ENCODE data around the gene HS1BP3.

HS1BP3 gene

DNA sequence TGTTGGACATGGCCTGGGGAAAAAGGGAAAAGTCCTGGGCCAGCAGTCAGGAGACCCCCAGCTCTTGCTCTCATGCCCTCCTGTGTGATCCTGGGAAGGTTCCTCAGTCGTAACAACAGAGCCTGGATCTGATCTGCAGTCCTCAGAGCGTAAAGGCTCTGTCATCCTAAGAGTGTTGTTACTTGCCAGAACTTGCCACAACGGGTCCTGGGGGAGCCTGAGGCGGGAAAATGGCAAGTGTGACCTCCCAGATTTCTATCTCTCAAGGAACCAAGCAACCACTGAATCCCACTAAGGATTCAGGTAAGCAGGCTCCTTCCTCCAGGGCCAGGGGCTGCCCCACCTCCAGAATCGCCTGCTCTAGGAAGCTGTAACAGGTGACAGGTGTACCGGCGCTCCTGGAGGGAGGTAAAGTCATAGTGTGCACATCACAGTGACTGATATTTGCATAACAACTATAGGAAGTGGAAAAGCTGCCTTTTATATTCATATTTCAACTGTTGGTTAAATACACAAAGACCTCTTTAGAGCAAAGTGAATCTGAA lies 18.4 kb downstream of the HS1BP3 start:
- Histone ChIP-seq H3K4me2 (ENCODE audit: insufficient read depth, low read length) (no peak overlapping the region), H3K9ac (ENCODE audit: low read depth, low read length) (no peak overlapping the region), H3K4me1 (ENCODE audit: insufficient read depth, low read length) (no peaks in the 10 kb centered on the region), H3K4me3 (ENCODE audit: low read depth in 1 of 2, low read length in 2 of 2) (no peak overlapping the region), H3K27me3 (ENCODE audit: insufficient read depth, low read length, poor library complexity) (no peaks in the 10 kb centered on the region), H2AFZ (ENCODE audit: low read depth, low read length) (no peak overlapping the region), H3K36me3 (ENCODE audit: insufficient read depth, low read length) (no peaks in the 10 kb centered on the region), H3K27ac (ENCODE audit: low read length) (no peak overlapping the region), H3K9me3 (ENCODE audit: insufficient read depth, low read length, severe bottlenecking) (no peaks in the 10 kb centered on the region), H3K79me2 (ENCODE audit: insufficient read depth, low read length) (no peaks in the 10 kb centered on the region), H4K20me1 (ENCODE audit: insufficient read depth, low read length) (0 out of 2 replicates have a peak, but pooled peaks cover 5% of the 10 kb centered on the region)
- ATAC-seq (ENCODE audit: insufficient read depth, low read depth) (no peak), DNase-seq (no peak)
- TF ChIP-seq EZH2 (IDR thresholded peaks at IDR 0.05; ENCODE audit: borderline replicate concordance, low read depth, low read length, severe bottlenecking), result no peak
- TF ChIP-seq, protein P1, sequence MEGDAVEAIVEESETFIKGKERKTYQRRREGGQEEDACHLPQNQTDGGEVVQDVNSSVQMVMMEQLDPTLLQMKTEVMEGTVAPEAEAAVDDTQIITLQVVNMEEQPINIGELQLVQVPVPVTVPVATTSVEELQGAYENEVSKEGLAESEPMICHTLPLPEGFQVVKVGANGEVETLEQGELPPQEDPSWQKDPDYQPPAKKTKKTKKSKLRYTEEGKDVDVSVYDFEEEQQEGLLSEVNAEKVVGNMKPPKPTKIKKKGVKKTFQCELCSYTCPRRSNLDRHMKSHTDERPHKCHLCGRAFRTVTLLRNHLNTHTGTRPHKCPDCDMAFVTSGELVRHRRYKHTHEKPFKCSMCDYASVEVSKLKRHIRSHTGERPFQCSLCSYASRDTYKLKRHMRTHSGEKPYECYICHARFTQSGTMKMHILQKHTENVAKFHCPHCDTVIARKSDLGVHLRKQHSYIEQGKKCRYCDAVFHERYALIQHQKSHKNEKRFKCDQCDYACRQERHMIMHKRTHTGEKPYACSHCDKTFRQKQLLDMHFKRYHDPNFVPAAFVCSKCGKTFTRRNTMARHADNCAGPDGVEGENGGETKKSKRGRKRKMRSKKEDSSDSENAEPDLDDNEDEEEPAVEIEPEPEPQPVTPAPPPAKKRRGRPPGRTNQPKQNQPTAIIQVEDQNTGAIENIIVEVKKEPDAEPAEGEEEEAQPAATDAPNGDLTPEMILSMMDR (IDR thresholded peaks at IDR 0.05; ENCODE audit: borderline replicate concordance, extremely low read depth, low read length, poor library complexity, severe bottlenecking), result no peak

GRCh38 chr2:20631617-20632307 lies 19.1 kb downstream of the HS1BP3 start:
- Histone ChIP-seq H3K27ac (ENCODE audit: low read length) (no peak overlapping the region), H3K9ac (ENCODE audit: low read depth, low read length) (no peak overlapping the region), H3K4me3 (ENCODE audit: low read depth in 1 of 2, low read length in 2 of 2) (no peak overlapping the region), H3K79me2 (ENCODE audit: insufficient read depth, low read length) (no peaks in the 10 kb centered on the region), H3K4me1 (ENCODE audit: insufficient read depth, low read length) (no peaks in the 10 kb centered on the region), H3K9me3 (ENCODE audit: insufficient read depth, low read length, severe bottlenecking) (no peaks in the 10 kb centered on the region), H3K36me3 (ENCODE audit: insufficient read depth, low read length) (no peaks in the 10 kb centered on the region; the same call in 1 of the 2 replicates), H3K4me2 (ENCODE audit: insufficient read depth, low read length) (no peak overlapping the region), H2AFZ (ENCODE audit: low read depth, low read length) (no peak overlapping the region), H3K27me3 (ENCODE audit: insufficient read depth, low read length, poor library complexity) (no peaks in the 10 kb centered on the region), H4K20me1 (ENCODE audit: insufficient read depth, low read length) (peaks cover 5% of the 10 kb centered on the region; the same call in 1 of the 2 replicates)
- ATAC-seq (ENCODE audit: insufficient read depth, low read depth) (no peak), DNase-seq (no peak)
- TF ChIP-seq, protein P1 (IDR thresholded peaks at IDR 0.05; ENCODE audit: borderline replicate concordance, extremely low read depth, low read length, poor library complexity, severe bottlenecking), result no peak
- no peak for TF ChIP-seq EZH2 (IDR thresholded peaks at IDR 0.05; ENCODE audit: borderline replicate concordance, low read depth, low read length, severe bottlenecking)

DNA sequence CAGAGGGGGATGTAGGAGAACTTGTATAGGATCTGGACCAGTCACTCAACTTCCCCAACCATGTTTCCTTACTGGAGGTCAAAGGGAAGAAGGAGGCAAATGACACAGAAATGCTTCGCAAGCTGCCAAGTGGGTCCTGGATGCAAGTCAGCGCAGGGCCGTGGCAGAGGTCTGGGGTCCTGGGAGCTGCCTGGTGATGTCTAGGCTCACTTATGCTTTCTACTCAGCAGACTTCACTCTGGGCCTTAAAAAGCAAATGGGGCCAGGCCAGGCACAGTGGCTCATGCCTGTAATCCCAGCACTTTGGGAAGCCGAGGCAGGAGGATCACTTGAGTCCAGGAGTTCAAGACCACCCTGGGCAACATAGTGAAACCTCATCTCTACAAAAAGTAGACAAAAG lies 19.9 kb downstream of the HS1BP3 start:
- Histone ChIP-seq H4K20me1 (ENCODE audit: insufficient read depth, low read length) (peaks cover 5% of the 10 kb centered on the region; the same call in 1 of the 2 replicates), H3K9ac (ENCODE audit: low read depth, low read length) (no peak overlapping the region), H3K4me1 (ENCODE audit: insufficient read depth, low read length) (no peaks in the 10 kb centered on the region), H2AFZ (ENCODE audit: low read depth, low read length) (no peak overlapping the region), H3K79me2 (ENCODE audit: insufficient read depth, low read length) (no peaks in the 10 kb centered on the region), H3K4me2 (ENCODE audit: insufficient read depth, low read length) (no peak overlapping the region), H3K4me3 (ENCODE audit: low read depth in 1 of 2, low read length in 2 of 2) (no peak overlapping the region), H3K27ac (ENCODE audit: low read length) (no peak overlapping the region), H3K27me3 (ENCODE audit: insufficient read depth, low read length, poor library complexity) (no peaks in the 10 kb centered on the region), H3K36me3 (ENCODE audit: insufficient read depth, low read length) (no peaks in the 10 kb centered on the region; the same call in 1 of the 2 replicates), H3K9me3 (ENCODE audit: insufficient read depth, low read length, severe bottlenecking) (no peaks in the 10 kb centered on the region)
- TF ChIP-seq, protein P1 (IDR thresholded peaks at IDR 0.05; ENCODE audit: borderline replicate concordance, extremely low read depth, low read length, poor library complexity, severe bottlenecking), result no peak
- TF ChIP-seq EZH2 (IDR thresholded peaks at IDR 0.05; ENCODE audit: borderline replicate concordance, low read depth, low read length, severe bottlenecking), result no peak
- DNase-seq (no peak), ATAC-seq (ENCODE audit: insufficient read depth, low read depth) (no peak)

Data from DND-41 (cell line).